ENCODE data around the gene FXR1. TPM values are rescaled to one million over a fixed set of nuclear protein-coding genes. Genes with fewer than 3 reads are reported as not detected.
"Not testable (repeated sequence)": the region's sequence is repeated elsewhere in the genome, so short reads cannot be mapped to it uniquely, and the experiment has no call there.

FXR1 gene
- 161 TPM for total RNA-seq

DNA sequence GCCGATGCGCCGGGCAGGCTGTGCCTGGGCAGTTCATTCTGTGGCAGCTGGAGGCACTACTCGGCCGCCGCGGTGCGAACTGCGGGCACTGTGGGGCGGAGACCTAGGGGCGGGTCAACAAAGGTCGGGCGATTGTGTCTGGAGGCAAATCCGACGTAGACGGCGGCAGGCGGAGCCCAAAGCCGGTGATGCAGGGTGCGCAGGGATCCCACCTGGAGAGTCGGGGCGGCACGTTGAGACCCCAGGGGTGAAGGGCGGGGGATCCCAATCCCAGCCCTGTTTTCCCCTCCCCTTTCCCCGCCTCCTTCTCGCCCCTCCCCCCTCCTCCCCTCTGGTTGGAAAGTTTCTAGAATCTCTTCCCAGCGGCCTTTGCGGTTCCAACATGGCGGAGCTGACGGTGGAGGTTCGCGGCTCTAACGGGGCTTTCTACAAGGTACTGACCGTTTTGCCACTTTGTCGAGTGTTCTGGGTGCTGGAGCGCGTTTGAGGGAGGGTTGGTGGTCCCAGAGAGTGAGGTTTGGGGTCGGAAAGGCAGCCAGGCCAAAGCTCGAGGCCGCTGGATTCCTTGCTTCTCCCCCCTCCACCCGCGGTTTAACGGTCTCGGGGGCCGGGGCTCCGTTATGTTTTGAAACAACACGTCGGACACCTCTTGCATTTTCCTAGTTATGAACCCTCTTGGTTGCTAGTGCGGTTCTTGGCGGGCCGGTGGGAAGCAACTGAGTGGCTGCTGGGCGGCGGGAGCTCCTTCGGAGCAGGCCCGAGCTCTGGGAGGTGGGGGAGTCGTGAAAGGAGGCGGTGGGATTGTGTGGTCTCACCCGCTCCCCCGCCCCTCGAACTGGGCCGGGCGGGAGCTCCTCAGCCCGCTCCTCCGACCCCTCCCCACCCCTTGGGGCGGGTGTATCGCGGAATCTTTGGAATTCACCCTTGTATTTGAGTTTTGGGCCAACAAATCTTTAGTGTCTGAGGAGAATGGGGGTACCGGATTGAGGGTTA, at the start of gene FXR1:
Gene FXR1 (plus strand): TSS at position 367 of the 993 bp plus-strand sequence. CDS start 16 bp downstream, at position 383.
- no peaks in the 10 kb centered on the region for H3K9me3 ChIP-seq (ENCODE audit: low read depth, low read length)
- H3K4me1 ChIP-seq (ENCODE audit: insufficient read depth, low read length), result peaks cover 29% of the 10 kb centered on the region
- no peaks in the 10 kb centered on the region for H3K27me3 ChIP-seq (ENCODE audit: insufficient read depth, low read length)
- H3K4me3 ChIP-seq (ENCODE audit: low read length), result peak within 1 kb of the TSS; percentile 98

DNA sequence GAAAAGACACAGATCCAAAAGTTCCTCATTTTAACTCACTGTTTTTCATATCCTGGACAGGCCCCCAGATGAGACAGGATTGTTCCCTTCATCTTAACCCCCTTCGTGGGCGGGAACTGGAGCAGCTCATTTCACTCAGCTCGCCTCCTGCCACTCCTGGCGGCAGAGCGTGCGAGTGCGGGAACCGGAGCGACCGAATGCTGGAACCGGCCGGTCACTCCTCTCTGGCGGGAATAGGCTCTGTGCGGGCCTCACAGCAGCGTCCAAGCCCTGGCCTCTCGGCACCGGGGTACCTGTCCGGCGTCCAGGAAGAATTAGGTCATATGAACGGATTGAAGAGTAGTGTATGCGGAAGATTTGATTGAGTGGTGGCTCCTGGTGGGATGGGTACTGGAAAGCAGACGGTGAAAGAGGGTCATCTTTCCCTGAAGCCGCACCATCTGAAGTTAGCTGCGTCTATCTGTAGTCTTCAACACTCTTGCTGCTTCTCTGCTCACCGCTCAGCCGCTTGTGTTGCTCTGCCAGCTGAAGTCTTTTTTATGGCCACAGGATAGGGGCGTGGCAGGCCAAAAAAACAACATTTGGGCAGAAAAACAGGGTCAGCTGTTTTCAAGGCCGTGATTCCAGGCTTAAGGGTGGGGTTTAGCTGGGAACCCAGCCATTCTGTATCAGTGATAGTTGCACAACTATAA, 42.3 kb upstream of the FXR1 start:
- Histone ChIP-seq H3K27me3 (ENCODE audit: insufficient read depth, low read length) (peaks cover 10% of the 10 kb centered on the region), H3K4me3 (ENCODE audit: low read length) (no peak overlapping the region), H3K9me3 (ENCODE audit: low read depth, low read length) (no peaks in the 10 kb centered on the region), H3K4me1 (ENCODE audit: insufficient read depth, low read length) (no peaks in the 10 kb centered on the region)

DNA sequence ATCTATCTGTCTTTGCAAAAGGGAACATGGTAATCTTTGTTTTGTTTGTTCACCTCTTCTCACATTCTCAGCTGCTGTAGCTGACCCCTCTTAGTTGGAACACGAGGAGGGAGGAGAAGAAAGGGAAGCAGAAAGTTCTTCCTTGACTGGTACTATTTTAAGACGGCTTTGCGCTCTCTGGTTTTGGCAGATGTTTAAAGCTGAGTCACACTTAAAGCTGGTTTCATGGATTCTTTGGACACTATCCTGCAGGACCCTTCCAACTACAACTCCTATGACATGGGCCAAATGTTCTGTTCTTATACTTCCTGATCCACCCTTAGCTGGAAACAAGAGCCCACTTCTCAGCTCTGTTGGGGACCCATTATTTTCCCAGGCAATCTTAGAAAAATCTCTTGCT, 40.6 kb upstream of the FXR1 start:
- H3K4me1 ChIP-seq (ENCODE audit: insufficient read depth, low read length), result no peaks in the 10 kb centered on the region

DNA sequence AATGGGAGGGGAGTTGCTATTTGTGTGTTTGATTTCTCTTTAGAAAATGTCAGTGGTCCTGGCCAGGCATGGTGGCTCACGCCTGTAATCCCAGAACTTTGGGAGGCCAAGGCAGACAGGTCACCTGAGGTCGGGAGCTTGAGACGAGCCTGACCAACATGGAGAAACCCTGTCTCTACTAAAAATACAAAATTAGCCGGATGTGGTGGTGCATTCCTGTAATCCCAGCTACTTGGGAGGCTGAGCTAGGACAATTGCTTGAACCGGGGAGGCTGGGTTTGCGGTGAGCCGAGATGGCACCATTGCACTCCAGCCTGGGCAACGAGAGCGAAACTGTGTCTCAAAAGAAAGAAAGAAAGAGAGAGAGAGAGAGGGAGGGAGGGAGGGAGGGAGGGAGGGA, 40.0 kb upstream of the FXR1 start:
- peaks cover 10% of the 10 kb centered on the region for H3K27me3 ChIP-seq (ENCODE audit: insufficient read depth, low read length)
- H3K4me3 ChIP-seq (ENCODE audit: low read length); H3K9me3 ChIP-seq (ENCODE audit: low read depth, low read length); H3K4me1 ChIP-seq (ENCODE audit: insufficient read depth, low read length): not testable (repeated sequence)

More for the DNA sequence above, 40.6 kb upstream of the FXR1 start:
- no peaks in the 10 kb centered on the region for H3K9me3 ChIP-seq (ENCODE audit: low read depth, low read length)
- H3K4me3 ChIP-seq (ENCODE audit: low read length), result no peak overlapping the region
- H3K27me3 ChIP-seq (ENCODE audit: insufficient read depth, low read length), result peaks cover 10% of the 10 kb centered on the region

DNA sequence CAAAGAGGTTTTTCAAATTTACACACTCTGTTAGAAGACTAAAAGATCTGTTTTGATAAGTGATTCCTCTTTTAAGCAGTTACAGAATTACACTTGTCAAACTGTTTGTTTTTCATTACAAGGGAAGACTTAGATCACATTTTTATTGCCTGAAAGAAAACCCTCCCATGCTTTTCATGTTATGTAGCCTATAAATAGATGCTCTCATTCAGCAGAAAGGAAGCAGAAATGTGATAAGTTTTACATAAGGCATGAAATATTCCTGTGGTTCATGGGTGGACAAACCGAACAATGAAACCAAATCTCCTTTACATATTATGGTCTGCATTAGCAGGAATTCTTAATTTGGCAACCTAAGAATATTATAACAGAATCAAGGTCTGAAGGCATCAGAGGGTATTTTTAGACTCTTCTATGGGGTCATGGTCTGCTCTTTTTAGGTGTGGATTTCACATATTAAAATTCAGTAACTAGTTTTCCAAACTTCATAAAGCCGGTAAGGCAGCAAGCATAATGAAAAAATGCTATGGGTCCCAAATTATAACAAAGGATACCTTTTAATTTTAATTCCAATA, 37.3 kb upstream of the FXR1 start:
- Histone ChIP-seq H3K9me3 (ENCODE audit: low read depth, low read length) (no peaks in the 10 kb centered on the region), H3K4me3 (ENCODE audit: low read length) (no peak overlapping the region), H3K4me1 (ENCODE audit: insufficient read depth, low read length) (no peaks in the 10 kb centered on the region), H3K27me3 (ENCODE audit: insufficient read depth, low read length) (peaks cover 7% of the 10 kb centered on the region)

DNA sequence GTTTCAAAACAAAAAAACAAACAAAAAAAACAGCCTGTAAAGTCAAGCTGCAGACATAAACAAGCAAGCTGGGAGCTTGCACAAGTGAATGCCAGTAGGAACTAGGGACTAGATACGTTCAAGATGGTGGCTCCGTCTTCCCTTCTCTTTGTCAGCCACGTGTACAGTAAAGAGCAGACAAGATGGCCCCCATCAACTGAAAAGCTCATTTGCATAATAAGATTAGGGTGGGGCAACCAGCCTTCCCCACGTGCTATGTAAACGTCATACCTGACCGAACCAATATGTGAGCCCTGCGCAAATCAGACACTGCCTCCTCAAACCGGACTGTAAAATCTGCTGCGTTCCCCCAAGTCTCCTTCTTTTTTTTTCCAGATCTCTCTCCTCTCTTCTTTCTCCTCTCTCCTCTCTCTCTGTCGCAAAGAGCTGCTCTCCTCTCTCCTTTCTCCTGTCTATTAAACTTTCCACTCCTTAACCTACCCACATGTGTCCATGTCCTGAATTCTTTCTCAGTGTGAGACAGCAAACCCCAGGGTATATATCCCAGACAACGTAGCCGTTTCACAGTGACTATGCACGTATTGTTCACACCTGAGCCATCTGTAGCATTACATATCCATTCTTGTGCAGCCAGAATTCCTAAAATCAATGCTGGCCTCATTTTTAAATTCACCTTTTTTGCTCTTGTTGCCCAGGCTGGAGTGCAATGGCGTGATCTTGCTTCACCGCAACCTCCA, 31.2 kb upstream of the FXR1 start:
- Histone ChIP-seq H3K4me1 (ENCODE audit: insufficient read depth, low read length) (no peaks in the 10 kb centered on the region), H3K9me3 (ENCODE audit: low read depth, low read length) (no peaks in the 10 kb centered on the region), H3K27me3 (ENCODE audit: insufficient read depth, low read length) (no peaks in the 10 kb centered on the region), H3K4me3 (ENCODE audit: low read length) (no peak overlapping the region)

DNA sequence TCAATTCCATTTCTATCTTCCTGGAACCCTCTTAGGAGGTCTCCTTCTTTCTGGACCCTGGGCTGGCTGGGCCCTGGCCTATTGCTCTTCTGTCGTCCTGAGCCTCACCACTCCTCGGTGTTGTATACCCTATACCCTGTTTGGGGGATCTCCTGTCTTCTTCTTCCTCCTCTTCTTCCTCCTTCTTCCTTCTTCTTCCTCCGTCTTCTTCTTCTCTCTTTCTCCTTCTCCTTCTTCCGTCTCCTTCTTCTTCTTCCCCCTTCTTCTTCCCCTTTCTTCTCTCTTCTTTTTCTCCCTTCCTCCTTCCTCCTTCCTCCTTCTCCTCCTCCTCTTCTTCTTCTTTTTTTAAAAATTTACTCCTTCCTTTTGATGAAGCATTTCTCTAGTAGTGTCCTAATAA, 30.4 kb upstream of the FXR1 start:
- Histone ChIP-seq H3K9me3 (ENCODE audit: low read depth, low read length) (no peaks in the 10 kb centered on the region), H3K27me3 (ENCODE audit: insufficient read depth, low read length) (no peaks in the 10 kb centered on the region), H3K4me1 (ENCODE audit: insufficient read depth, low read length) (no peaks in the 10 kb centered on the region), H3K4me3 (ENCODE audit: low read length) (no peak overlapping the region)

DNA sequence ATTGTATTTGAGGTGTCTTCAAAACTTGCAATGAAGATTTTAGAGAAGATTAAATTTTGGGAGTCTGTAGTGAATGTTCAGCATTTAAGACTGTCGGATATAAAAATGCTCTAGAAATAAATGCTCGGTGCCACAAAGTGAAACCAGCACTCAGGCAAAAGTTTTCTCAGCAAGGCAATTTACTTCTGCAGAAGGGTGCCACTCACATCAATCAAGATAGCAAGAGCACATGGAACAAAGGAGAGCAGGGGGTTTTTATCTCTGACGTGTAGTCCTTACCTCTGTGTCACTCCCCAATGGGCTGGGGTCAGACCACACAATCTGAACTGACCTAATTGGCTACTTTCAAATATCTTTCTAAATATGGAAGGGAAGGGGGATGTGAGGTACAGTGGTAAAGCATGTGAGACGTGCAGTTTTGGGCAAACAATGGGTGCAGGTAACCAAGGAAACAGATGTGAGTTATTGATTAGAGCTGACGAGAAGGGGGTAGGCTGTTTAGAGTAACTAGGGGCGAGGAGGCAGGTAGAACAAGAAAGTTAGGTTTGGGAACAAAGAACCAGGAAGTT, 23.4 kb upstream of the FXR1 start:
- Histone ChIP-seq H3K4me3 (ENCODE audit: low read length) (no peak overlapping the region), H3K9me3 (ENCODE audit: low read depth, low read length) (peaks cover 10% of the 10 kb centered on the region), H3K27me3 (ENCODE audit: insufficient read depth, low read length) (no peaks in the 10 kb centered on the region), H3K4me1 (ENCODE audit: insufficient read depth, low read length) (no peaks in the 10 kb centered on the region)

DNA sequence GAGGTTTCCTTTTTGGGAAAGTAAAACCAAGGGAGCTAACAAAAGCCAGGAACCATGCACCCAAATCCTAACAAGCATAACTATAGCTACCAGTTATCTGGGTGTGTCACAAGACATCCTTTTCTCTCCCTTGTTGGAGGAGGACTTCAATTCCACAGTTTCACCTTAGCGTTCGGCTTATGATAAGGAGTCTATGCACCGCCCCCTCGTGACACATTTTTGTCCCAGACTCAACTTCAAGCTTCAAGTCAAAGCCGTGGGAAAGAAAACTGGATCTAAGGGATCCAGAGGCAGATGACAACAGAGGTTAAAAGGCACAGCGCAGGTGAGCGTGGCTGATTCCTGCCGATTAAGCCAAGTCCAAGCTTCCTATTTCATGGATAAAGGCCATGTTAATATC, 13.9 kb upstream of the FXR1 start:
- no peak overlapping the region for H3K4me3 ChIP-seq (ENCODE audit: low read length)
- H3K9me3 ChIP-seq (ENCODE audit: low read depth, low read length), result no peaks in the 10 kb centered on the region
- no peaks in the 10 kb centered on the region for H3K4me1 ChIP-seq (ENCODE audit: insufficient read depth, low read length)
- no peaks in the 10 kb centered on the region for H3K27me3 ChIP-seq (ENCODE audit: insufficient read depth, low read length)

DNA sequence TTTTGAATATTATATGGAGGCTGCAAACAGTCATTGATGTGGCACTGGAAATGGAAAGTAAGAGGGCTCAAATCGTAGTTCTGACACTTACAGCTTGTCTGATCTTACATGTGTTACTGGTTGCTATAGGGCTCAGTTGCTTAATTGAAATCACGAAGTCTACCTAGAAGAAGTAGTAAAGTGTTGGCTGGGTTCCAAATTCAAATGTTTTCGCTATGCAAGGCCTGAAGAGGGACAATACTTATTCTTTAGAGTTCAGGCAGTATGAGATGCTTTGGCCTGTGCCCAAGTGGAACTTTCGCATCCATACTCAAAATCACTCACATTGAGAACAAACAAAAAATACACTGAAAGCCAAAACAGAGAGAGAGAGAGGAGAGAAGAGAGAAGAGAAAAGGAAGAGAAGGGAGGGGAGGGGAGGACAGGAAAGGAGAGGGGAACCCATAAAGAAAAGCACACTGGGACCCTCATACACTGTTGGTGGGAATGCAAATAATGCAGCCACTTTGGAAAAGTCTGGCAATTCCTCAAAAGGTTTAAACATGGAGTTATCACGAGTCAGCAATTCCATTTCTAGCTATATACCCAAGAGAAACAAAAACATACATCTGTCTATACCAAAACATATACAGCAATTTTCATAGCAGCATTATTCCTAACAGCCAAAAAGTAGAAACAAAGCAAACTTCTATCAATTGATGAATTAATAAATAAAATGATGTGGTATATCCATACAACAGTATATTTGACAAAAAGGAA, 2.9 kb upstream of the FXR1 start:
- no peaks in the 10 kb centered on the region for H3K27me3 ChIP-seq (ENCODE audit: insufficient read depth, low read length)
- no peak overlapping the region for H3K4me3 ChIP-seq (ENCODE audit: low read length)
- peaks cover 3% of the 10 kb centered on the region for H3K9me3 ChIP-seq (ENCODE audit: low read depth, low read length)
- peaks cover 21% of the 10 kb centered on the region for H3K4me1 ChIP-seq (ENCODE audit: insufficient read depth, low read length)

DNA sequence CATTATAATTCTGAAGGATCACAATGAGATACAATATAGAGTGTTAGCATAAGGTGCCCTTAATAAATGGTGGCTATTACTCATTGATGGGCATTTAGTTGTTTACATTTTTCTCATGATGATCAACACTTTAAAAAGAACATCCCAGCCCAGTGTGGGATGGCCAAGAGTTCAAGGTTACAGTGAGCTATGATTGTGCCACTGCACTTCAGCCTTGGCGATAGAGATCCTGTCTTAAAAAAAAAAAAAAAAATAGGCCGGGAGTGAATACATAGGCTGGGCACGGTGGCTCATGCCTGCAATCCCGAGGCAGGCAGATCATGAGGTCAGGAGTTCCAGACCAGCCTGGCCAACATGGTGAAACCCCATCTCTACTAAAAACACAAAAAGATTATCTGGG, 1.6 kb upstream of the FXR1 start:
- H3K4me3 ChIP-seq (ENCODE audit: low read length), result no peak overlapping the region
- H3K9me3 ChIP-seq (ENCODE audit: low read depth, low read length), result peaks cover 2% of the 10 kb centered on the region
- H3K27me3 ChIP-seq (ENCODE audit: insufficient read depth, low read length), result no peaks in the 10 kb centered on the region
- peaks cover 25% of the 10 kb centered on the region for H3K4me1 ChIP-seq (ENCODE audit: insufficient read depth, low read length)

DNA sequence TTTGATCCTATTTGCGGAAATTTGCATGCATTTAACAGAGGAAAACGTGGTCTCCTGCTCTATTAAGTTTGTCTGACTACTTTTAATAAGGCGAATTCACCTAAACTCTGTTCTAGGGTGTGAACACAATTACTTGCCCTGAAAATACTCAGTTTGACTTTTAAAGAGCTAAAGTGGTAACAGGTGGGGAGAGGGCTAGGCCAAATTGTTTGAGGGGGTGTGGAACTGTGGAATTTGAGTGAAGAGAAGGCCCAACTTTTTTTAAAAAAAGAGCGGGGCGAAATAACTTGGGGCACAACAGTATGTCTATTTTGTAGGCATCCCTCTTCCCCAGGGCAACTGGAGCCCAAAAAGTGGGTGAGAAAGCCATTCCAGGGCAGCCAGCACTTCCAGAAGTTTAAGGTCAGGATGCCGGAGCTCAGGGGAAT, 580 bp upstream of the FXR1 start:
- Histone ChIP-seq H3K27me3 (ENCODE audit: insufficient read depth, low read length) (no peaks in the 10 kb centered on the region), H3K9me3 (ENCODE audit: low read depth, low read length) (no peaks in the 10 kb centered on the region), H3K4me3 (ENCODE audit: low read length) (peak overlapping the region; percentile 98), H3K4me1 (ENCODE audit: insufficient read depth, low read length) (peaks cover 29% of the 10 kb centered on the region)

DNA sequence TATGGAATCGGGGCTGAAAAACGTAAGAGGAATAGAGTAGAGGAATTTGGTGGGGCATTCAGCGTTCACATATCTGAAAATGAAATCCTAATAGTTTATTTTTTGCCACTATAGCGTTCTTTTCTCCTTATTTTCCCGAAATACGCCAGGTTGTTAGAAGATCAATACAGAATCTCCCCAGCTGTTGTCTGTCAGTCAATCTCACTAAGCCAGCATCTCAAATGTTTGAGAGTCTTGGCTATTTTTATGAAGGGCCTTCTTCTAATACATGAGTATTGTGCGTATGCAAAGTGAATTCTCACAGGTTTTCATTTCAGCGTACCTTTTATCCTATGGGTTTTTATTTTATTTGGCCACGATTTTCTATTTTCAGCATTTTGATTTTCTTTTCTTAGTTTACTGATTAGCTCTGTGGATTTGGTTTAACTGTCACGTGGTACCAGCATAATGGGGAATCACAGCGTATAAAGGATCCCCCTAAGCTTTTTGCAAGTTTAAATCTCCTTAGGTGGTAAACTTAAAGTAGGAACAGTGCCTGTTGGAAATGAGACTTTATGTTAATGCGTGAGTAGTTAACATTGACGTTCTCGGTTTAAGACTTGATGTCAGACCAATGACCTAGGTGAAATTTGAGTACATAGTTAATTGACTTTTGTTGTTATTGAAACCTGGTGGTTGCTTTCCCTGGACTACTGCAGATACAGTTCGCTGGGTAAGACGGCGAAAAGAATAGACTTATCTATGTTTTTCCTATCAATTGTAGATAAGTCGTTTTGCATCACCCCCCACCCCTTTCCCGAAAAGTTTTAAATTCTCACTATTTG, 1.3 kb downstream of the FXR1 start:
- Histone ChIP-seq H3K27me3 (ENCODE audit: insufficient read depth, low read length) (no peaks in the 10 kb centered on the region), H3K4me3 (ENCODE audit: low read length) (peak overlapping the region; percentile 98), H3K4me1 (ENCODE audit: insufficient read depth, low read length) (peaks cover 29% of the 10 kb centered on the region), H3K9me3 (ENCODE audit: low read depth, low read length) (no peaks in the 10 kb centered on the region)

Measured in mononuclear cell (primary cell).